ENCODE results near the gene TSSK2.

GRCh38 chr22:19108807-19109197, 22.3 kb upstream of the TSSK2 start:
- TF ChIP-seq ZBTB7A (IDR thresholded peaks at IDR 0.05; ENCODE audit: low read depth), result no peak
- no peak for TF ChIP-seq NFIC (IDR thresholded peaks at IDR 0.05)
- no peak for TF ChIP-seq TAF1 (IDR thresholded peaks at IDR 0.05; ENCODE audit: low read depth)

Data from Ishikawa (cell line).